ENCODE data around the gene STMN3.
A peak's percentile ranks its signal among the peaks of the same experiment; 100 is the strongest.

STMN3 gene

GRCh38 chr20:63653041-63653973 lies at the start of gene STMN3:
STMN3 (minus strand) TSS chr20:63653424; CDS start chr20:63653345, 79 bp downstream.
- peak; percentile 43 for DNase-seq (ENCODE audit: low read depth)

GRCh38 chr20:63702036-63702665 lies 48.9 kb upstream of the STMN3 start:
- no peak for DNase-seq (ENCODE audit: low read depth)

GRCh38 chr20:63701329-63702035 lies 48.3 kb upstream of the STMN3 start:
- no peak for DNase-seq (ENCODE audit: low read depth)

- no peak for DNase-seq (ENCODE audit: low read depth)
These were observed 47.8 kb upstream of the STMN3 start for GRCh38 chr20:63701051-63701328.

- DNase-seq (ENCODE audit: low read depth): no peak
These were observed 47.2 kb upstream of the STMN3 start for GRCh38 chr20:63700199-63701050.

GRCh38 chr20:63699466-63700198 lies 46.4 kb upstream of the STMN3 start:
- no peak for DNase-seq (ENCODE audit: low read depth)

GRCh38 chr20:63698739-63699465 lies 45.7 kb upstream of the STMN3 start:
- no peak for DNase-seq (ENCODE audit: low read depth)

- DNase-seq (ENCODE audit: low read depth): no peak
These were observed 44.8 kb upstream of the STMN3 start for GRCh38 chr20:63697868-63698545.

GRCh38 chr20:63697357-63697867 lies 44.2 kb upstream of the STMN3 start:
- DNase-seq (ENCODE audit: low read depth): no peak

- DNase-seq (ENCODE audit: low read depth): no peak
These were observed 43.6 kb upstream of the STMN3 start, which contains the start of gene TNFRSF6B for GRCh38 chr20:63696628-63697356. TNFRSF6B (plus strand) TSS chr20:63696652; CDS start chr20:63696768, 116 bp downstream.

- DNase-seq (ENCODE audit: low read depth): no peak
These were observed 43.0 kb upstream of the STMN3 start for GRCh38 chr20:63696306-63696627.

GRCh38 chr20:63695424-63696305 lies 42.4 kb upstream of the STMN3 start:
- DNase-seq (ENCODE audit: low read depth): no peak

- no peak for DNase-seq (ENCODE audit: low read depth)
These were observed 41.6 kb upstream of the STMN3 start for GRCh38 chr20:63694584-63695423.

GRCh38 chr20:63693733-63694583 lies 40.7 kb upstream of the STMN3 start:
- DNase-seq (ENCODE audit: low read depth): no peak

GRCh38 chr20:63693083-63693732 lies 40.0 kb upstream of the STMN3 start:
- DNase-seq (ENCODE audit: low read depth): no peak

All from stimulated activated CD8-positive, alpha-beta memory T cell treated with anti-CD3 and anti-CD28 coated beads, Interleukin-12 subunit alpha, Interleukin-12 subunit beta, amount 100 ng/mL, for 4 hours (primary cell).